BE2C (cell line): ENCODE measurements around the gene CTTN.

ENCODE experiments used
- DNase-seq: peaks from one replicate; pipeline ENCODE4 v3.0.0-alpha.2; 2020
- H3K27me3 ChIP-seq: fragments of 250-450 bp; sonication (Bioruptor Pico); 2 replicates; pipeline ENCODE4 v1.5.1; 2020; ENCODE audit warnings: mild to moderate bottlenecking
- H3K36me3 ChIP-seq: fragments of 250-450 bp; sonication (Bioruptor Pico); 2 replicates; pipeline ENCODE4 v1.5.1; 2020; ENCODE audit warnings: mild to moderate bottlenecking
- H3K4me1 ChIP-seq: fragments of 250-450 bp; sonication (Bioruptor Pico); 2 replicates; pipeline ENCODE4 v1.5.1; 2020
- H3K4me3 ChIP-seq: 2 replicates; pipeline ENCODE4 v1.5.1; 2011; ENCODE audit warnings: low read depth, low read length
- H3K9me3 ChIP-seq: fragments of 250-450 bp; sonication (Bioruptor Pico); 2 replicates; pipeline ENCODE4 v1.5.1; 2020
- TF ChIP-seq, protein P1 (sequence below): IDR thresholded peaks from 2 replicates; pipeline ENCODE4 v1.5.1; 2012; ENCODE audit warnings: mild to moderate bottlenecking, low read depth, low read length

The CTTN gene

DNA sequence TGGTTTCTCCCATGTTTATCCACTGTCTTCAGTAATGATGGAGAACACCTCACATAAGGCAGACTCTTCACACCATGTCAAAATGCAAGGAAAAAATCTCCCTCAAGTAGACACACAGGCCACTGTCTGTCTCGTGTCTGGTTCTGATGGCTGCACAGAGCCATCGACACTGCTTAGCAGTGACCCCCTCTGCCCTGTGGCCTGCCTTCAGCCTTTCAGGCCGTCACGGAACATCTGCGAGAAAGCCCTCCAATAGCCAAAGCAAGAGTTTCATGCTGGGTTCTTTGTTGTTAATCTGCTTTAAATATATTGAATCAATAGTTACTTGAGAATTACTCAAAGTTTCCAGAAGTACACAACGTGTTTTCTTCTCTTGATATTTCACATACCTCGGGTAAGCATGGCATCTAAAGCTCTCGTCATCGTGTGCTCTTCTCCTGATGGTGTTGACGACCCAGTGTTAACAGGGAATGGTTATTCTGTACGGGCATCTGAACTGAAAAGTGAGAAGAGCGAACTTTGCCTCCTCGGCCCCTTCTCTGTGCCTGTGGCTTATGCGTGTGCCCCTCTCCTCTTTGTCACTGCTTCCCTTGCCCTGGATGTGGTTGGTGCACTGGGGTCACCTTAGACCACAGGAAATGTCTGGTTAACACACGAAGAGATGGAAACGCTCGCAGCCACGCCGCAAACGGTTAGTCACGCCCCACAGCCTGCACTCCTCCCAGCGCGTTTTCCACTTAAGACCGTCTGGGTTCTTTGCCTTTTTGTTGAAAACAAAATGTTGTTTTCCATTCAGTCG lies 33.4 kb upstream of the CTTN start:
- no peak for DNase-seq
- H3K4me1 ChIP-seq = no peaks in the 10 kb centered on the region
- peaks cover 18% of the 10 kb centered on the region for H3K36me3 ChIP-seq
- TF ChIP-seq, protein P1, sequence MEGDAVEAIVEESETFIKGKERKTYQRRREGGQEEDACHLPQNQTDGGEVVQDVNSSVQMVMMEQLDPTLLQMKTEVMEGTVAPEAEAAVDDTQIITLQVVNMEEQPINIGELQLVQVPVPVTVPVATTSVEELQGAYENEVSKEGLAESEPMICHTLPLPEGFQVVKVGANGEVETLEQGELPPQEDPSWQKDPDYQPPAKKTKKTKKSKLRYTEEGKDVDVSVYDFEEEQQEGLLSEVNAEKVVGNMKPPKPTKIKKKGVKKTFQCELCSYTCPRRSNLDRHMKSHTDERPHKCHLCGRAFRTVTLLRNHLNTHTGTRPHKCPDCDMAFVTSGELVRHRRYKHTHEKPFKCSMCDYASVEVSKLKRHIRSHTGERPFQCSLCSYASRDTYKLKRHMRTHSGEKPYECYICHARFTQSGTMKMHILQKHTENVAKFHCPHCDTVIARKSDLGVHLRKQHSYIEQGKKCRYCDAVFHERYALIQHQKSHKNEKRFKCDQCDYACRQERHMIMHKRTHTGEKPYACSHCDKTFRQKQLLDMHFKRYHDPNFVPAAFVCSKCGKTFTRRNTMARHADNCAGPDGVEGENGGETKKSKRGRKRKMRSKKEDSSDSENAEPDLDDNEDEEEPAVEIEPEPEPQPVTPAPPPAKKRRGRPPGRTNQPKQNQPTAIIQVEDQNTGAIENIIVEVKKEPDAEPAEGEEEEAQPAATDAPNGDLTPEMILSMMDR = no peak
- H3K27me3 ChIP-seq = no peaks in the 10 kb centered on the region
- no peaks in the 10 kb centered on the region for H3K9me3 ChIP-seq
- no peak overlapping the region for H3K4me3 ChIP-seq

DNA sequence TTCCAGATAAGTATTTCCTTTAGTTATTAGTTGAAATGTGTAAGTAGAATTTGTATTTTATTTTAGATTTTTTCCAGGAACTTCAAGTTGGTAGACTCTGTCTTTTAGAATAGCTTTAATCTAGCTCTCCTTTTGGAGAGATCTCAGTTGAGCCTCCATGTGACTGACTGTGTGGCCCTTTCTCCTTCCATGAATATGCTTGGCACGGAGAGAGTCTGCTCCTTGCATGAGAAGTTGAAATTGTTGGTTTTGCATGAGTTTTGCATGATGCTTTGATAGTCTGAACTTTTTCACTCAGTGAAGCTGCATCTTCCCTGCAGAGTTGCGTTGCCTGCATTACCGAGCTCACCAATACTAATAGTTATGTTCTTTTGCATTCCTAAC lies 32.8 kb upstream of the CTTN start:
- Histone ChIP-seq H3K4me3 (no peak overlapping the region), H3K27me3 (no peaks in the 10 kb centered on the region), H3K4me1 (no peaks in the 10 kb centered on the region), H3K36me3 (peaks cover 18% of the 10 kb centered on the region), H3K9me3 (no peaks in the 10 kb centered on the region)
- TF ChIP-seq, protein P1 = no peak
- DNase-seq = no peak

DNA sequence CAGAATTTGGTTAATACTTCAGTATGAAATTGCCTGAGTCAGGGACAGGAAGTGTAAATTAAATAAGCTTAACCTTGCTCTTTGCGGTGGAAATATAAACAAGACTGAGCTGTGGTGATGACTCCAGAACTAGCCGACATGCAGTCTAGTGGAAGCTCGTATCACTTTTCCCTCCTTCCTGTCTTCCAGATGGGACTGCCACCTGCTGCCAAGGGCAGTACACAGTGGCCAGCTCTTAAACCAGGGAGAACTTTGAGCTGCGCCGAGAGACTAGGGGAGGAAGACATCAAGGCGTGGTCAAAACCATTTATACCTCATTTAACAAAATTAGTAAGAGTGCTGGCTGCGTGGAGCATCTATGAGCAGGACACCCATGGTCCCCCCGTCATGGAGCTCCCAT lies 31.3 kb upstream of the CTTN start:
- Histone ChIP-seq H3K4me1 (no peaks in the 10 kb centered on the region), H3K27me3 (no peaks in the 10 kb centered on the region), H3K4me3 (no peak overlapping the region), H3K36me3 (peaks cover 16% of the 10 kb centered on the region), H3K9me3 (no peaks in the 10 kb centered on the region)
- DNase-seq = no peak
- TF ChIP-seq, protein P1 = no peak

DNA sequence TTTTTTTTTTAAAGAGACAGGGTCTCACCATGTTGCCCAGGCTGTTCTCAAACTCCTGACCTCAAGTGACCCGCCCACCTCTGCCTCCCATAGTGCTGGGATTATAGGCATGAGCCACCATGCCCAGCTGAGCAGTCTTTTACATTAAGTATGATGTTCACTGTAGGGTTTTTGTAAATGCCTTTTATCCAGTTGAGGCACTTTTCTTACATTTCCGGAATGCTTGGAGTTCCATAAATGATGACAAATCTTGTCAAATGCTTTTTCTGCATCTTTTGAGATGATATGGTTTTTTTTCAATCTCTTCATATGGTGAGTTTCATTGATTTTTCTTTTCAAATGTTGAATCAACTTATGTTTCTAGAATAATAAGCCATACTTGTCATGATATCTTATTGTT lies 29.4 kb upstream of the CTTN start:
- Histone ChIP-seq H3K4me1 (no peaks in the 10 kb centered on the region), H3K4me3 (no peak overlapping the region), H3K36me3 (peaks cover 18% of the 10 kb centered on the region), H3K27me3 (no peaks in the 10 kb centered on the region), H3K9me3 (no peaks in the 10 kb centered on the region)
- TF ChIP-seq, protein P1 = no peak
- no peak for DNase-seq

DNA sequence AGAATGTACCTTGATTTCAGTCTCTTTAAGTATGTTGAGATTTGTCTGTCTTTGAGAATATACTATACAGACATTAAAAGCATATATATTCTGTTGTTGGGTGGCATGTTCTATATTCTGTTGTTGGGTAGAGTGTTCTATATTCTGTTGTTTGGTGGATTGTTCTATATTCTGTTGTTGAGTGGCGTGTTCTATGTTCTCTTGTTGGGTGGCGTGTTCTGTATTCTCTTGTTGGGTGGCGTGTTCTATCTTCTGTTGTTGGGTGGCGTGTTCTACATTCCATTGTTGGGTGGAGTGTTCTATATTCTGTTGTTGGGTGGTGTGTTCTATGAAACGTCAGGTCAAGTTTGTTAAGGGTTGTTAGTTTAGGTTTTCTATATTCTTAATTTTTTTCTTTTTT lies 27.1 kb upstream of the CTTN start:
- no peaks in the 10 kb centered on the region for H3K9me3 ChIP-seq
- peaks cover 31% of the 10 kb centered on the region for H3K36me3 ChIP-seq
- H3K4me3 ChIP-seq = no peak overlapping the region
- no peak for DNase-seq
- H3K27me3 ChIP-seq = no peaks in the 10 kb centered on the region
- no peaks in the 10 kb centered on the region for H3K4me1 ChIP-seq
- TF ChIP-seq, protein P1 = no peak

DNA sequence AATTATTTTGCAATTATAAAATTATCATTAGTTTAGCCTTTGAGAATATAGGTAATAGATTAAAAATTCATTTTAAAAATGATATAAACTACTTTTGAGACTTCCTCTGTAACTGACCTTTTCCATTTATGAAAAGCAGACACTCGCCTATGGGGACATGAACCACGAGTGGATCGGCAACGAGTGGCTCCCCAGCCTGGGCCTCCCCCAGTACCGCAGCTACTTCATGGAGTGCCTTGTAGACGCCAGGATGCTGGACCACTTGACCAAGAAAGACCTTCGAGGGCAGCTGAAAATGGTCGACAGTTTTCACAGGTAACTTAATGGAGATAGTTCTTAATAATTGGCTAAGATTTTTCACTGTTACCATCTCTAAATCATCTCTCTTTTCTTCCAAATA lies 26.3 kb upstream of the CTTN start:
- H3K27me3 ChIP-seq = no peaks in the 10 kb centered on the region
- TF ChIP-seq, protein P1 = no peak
- H3K4me3 ChIP-seq = no peak overlapping the region
- H3K36me3 ChIP-seq = peaks cover 34% of the 10 kb centered on the region
- DNase-seq = no peak
- no peaks in the 10 kb centered on the region for H3K9me3 ChIP-seq
- H3K4me1 ChIP-seq = no peaks in the 10 kb centered on the region
